Skeletal muscle cell (primary cell): ENCODE measurements around the gene CACNA1B.
"Not testable (repeated sequence)": the region's sequence is repeated elsewhere in the genome, so short reads cannot be mapped to it uniquely, and the experiment has no call there.

Experiments
- DNase-seq: peaks from one replicate; pipeline ENCODE4 v3.0.0-alpha.2; 2010; ENCODE audit warnings: low read depth
- H3K4me3 ChIP-seq: 2 replicates; pipeline ENCODE4 v1.5.1; 2011; ENCODE audit warnings: low read depth, mild to moderate bottlenecking, control low read depth, low read length, moderate library complexity

CACNA1B gene

DNA sequence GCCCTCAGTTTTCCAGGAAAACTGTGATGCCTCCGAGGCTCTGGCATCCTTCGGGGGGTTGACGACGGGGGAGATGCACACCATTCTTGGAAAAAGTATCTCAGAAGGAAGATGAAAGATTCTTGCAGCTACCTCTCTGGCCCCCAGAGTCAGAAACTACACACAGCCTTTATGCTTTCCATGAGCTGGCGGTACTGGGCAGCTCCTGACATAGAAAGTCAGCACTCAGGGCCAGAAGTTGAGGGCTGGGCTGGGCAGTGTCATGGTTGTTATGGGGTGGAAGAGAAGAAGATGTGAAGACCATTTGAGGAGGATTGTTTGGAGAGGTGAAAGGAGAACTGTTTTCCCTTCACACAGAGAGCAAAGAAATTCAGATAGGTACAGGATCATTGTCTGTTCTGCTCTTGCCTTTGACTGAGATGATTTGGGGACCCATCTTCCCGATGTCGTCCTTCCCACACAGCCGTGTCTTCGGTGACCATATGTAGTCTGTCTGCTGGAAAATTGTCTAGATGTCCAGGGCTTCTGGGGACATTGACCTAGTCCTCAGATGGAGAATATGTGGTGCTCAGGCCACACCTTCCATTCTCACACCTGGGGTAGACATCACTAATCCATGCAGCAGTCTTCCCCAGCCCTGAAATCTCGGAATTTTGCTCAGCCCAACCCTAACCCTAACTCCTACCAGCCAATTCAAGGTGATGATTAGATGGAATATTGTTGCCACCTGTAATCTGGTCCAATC lies 237.1 kb downstream of the CACNA1B start:
- no peak for DNase-seq
- H3K4me3 ChIP-seq, result no peak overlapping the region

DNA sequence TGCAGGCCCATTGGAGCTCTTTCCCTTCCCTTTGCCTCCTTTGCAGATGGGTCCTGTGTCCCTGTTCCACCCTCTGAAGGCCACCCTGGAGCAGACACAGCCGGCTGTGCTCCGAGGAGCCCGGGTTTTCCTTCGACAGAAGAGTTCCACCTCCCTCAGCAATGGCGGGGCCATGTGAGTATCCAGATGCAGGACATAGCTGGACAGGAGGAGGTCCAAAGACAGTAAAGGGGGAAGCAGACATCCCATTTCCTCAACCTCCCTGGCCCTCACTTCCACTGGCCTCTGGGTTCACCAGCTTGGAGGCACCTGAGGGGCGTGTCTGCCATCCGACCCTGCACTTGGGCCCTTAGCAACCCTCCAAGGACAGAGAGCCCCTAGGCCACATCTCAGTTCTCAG lies 237.9 kb downstream of the CACNA1B start:
- no peak for DNase-seq
- H3K4me3 ChIP-seq, result no peak overlapping the region

DNA sequence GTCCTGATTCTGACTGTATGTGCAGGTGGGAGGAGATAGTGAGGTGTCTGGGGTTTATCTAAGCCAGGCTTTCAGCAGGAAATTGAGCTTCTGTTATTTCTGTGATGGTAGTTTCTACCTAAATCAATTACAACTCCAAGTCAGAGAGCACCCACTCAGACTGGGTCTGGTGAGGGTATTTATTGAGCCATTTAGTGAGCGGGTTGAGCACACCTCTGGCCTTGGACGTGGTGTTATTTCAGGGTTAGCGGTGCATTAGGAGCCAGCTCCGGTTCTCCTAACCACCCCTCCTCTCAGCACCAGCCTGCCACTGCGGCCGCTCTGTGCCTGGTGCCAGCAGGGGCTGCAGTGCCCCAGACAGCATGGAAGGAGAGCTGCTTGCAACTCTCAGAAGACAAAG lies 238.9 kb downstream of the CACNA1B start:
- no peak for DNase-seq
- no peak overlapping the region for H3K4me3 ChIP-seq

DNA sequence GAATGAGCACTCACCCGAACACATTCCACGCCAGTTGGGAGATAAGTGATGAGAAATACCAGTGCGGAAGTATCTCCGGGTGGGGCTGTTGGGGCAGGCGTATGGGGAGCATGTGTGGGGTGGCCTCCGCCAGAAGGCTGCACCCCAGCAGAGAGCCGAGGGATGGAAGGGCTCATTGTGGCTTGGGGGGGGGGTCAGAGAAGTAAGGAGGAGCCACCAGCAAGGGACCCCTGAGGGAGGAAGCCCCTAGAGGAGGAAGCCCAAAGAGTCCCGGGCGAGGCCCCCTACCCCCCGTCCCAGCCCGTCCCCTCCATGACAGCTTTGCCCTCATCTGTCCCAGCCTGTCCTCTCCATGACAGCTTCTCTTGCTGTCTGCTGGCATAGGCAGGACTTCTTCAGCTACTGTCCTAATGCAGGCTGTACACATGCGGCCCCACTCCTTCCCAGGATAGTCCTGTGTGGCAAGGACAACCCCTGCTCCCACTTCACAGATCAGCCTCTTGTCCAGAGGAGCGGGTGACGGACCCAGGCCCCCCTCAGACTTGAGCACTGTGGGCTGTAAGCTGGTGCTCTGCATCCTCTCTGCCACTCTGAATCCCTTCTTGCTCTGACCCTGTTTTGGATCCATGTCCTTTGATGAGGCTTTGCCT lies 239.6 kb downstream of the CACNA1B start:
- H3K4me3 ChIP-seq, result no peak overlapping the region
- DNase-seq, result no peak

GRCh38 chr9:138117836-138118235 lies 240.3 kb downstream of the CACNA1B start:
- no peak for DNase-seq
- no peak overlapping the region for H3K4me3 ChIP-seq

DNA sequence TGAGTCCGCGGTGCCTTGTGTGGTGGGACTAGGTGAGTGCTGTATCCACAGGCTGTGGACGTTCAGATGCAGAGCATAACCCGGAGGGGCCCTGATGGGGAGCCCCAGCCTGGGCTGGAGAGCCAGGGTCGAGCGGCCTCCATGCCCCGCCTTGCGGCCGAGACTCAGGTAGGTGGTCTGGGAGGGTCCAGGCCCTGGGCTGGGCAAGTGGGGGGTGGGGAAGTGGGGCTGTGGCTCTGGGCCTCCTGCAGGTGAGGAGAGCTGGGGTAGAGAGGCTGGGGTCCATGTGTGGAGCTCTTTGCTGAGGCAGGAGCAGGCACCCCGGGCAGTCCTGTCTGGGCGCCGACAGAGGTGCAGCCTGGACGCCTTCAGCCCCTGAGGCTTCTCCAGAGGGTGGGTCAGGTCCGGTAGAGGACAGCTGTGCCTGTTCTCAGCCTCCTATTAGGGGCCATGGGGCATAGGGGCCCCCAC lies 241.1 kb downstream of the CACNA1B start:
- H3K4me3 ChIP-seq, result no peak overlapping the region
- DNase-seq, result no peak

- DNase-seq, result no peak
- H3K4me3 ChIP-seq, result no peak overlapping the region
Measured at GRCh38 chr9:138119202-138120027, 241.8 kb downstream of the CACNA1B start.

DNA sequence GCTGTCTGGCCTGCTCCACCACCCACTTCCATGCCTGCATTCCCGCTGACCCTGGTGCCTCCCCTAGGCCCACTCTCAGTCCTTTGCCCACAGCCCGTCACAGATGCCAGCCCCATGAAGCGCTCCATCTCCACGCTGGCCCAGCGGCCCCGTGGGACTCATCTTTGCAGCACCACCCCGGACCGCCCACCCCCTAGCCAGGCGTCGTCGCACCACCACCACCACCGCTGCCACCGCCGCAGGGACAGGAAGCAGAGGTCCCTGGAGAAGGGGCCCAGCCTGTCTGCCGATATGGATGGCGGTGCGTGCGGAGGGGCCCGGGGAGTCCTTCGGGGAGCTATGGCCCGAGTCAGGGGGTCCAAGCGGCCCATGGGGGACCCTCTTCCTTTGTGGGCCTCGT lies 242.5 kb downstream of the CACNA1B start:
- no peak overlapping the region for H3K4me3 ChIP-seq
- no peak for DNase-seq

- DNase-seq, result no peak
- H3K4me3 ChIP-seq, result no peak overlapping the region
Measured at GRCh38 chr9:138120511-138121437, 243.2 kb downstream of the CACNA1B start.

- H3K4me3 ChIP-seq, result no peak overlapping the region
- no peak for DNase-seq
Measured at GRCh38 chr9:138121438-138122050, 244.0 kb downstream of the CACNA1B start.

- no peak for DNase-seq
Measured at GRCh38 chr9:138122201-138122600, 244.6 kb downstream of the CACNA1B start.

DNA sequence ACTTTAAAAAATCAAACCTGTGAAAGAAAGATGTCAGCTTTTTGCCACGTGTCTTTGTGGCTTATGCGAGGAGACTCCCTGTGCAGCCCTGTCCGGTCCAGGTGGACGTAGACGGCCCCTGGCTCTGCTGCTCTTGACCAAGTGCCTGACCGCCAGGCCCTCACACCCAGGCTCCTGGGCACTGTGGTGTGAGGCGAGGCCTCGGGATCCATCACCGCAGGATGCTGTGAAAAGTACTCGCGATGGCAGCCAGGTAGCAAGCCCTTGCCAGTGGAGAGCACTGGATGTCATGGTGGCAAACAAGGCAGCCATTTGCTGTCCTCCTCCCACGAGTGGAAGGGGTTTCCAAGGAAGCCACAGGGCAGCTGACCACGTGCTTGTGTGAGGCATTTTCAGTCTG lies 245.1 kb downstream of the CACNA1B start:
- DNase-seq, result no peak
- no peak overlapping the region for H3K4me3 ChIP-seq

More at GRCh38 chr9:138122201-138122600, 244.6 kb downstream of the CACNA1B start:
- no peak overlapping the region for H3K4me3 ChIP-seq

- no peak for DNase-seq
- H3K4me3 ChIP-seq, result no peak overlapping the region
Measured at GRCh38 chr9:138123086-138123485, 245.5 kb downstream of the CACNA1B start.

DNA sequence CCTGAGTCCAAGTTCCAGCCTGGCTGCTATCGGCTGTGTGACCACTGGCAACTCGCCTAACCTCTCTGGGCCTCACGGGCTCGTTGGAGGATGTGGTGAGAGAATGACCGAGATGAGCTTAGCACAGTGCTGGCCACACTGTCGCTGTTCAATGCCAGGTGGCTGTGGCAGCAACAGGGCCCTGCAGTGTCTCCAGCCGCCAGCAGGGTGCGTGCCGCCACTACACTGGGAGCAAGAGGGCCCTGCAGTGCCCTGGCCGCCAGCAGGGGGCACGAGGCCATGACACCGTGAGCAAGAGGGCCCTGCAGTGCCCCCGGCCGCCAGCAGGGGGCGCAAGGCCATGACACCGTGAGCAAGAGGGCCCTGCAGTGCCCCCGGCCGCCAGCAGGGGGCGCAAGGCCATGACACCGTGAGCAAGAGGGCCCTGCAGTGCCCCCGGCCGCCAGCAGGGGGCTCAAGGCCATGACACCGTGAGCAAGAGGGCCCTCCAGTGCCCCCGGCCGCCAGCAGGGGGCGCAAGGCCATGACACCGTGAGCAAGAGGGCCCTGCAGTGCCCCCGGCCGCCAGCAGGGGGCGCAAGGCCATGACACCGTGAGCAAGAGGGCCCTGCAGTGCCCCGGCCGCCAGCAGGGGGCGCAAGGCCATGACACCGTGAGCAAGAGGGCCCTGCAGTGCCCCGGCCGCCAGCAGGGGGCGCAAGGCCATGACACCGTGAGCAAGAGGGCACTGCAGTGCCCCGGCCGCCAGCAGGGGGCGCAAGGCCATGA lies 248.7 kb downstream of the CACNA1B start:
- H3K4me3 ChIP-seq, DNase-seq: not testable (repeated sequence)

DNA sequence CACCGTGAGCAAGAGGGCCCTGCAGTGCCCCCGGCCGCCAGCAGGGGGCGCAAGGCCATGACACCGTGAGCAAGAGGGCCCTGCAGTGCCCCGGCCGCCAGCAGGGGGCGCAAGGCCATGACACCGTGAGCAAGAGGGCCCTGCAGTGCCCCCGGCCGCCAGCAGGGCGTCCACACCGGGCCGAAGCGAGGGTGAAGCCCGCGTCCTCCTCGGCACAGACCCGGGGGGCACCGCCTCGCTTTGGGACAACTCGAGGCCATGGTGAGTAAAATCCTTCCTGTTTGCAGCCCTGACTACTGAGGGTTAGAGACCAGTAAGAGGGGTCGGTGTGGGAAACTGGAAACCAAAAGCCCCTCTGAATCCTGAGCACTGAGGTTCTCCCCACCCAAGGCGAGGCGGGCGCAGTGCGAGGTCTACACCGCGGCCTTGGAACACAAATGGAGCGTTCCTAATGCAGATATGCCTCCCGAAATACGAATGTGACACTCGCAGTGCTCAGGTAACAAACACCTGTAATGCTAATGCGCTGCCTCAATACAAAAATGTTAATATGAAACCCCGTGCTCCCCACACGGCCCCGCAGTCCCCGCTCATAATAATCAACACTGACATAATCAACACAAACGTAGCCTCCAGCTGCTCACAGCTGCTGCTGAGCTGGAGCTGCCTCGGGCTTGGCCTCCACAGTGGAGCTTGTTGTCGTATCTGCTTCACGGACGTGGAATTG lies 249.4 kb downstream of the CACNA1B start:
- not testable (repeated sequence) for H3K4me3 ChIP-seq, DNase-seq

- not testable (repeated sequence) for H3K4me3 ChIP-seq, DNase-seq
Measured at GRCh38 chr9:138128027-138128426, 250.4 kb downstream of the CACNA1B start.

DNA sequence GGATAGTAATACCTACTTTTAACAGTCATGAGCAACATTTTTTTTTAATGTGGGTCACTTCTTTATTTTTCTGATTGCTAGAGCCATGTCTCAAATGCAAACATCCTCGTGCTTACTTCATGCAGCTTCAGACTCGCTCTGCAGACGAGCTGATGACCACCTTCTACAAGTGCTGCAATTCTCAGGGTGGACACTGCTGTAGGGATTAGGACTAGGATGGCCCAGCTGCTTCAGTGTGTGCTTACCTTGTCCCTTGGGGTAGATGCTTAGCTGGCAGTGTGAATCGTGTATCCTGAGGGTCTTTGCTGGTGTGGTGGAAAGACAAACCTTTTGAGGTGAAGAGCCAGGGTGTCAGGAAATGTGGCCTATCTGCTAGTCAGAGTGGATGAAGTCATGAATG lies 251.7 kb downstream of the CACNA1B start:
- H3K4me3 ChIP-seq, DNase-seq: not testable (repeated sequence)
